B cell (primary cell): ENCODE measurements around the gene SLC41A3. TPM values are rescaled to one million over a fixed set of nuclear protein-coding genes. Genes with fewer than 3 reads are reported as not detected.

Experiments
- ATAC-seq: fragments of 200-7000 bp; cut with Tn5 transposase; one replicate; pipeline ENCODE4 v1.10.0; 2021; ENCODE audit warnings: low read depth, mild to moderate bottlenecking, moderate number of reproducible peaks, moderate library complexity
- CTCF ChIA-PET: fragments of 350-600 bp; sonication (Branson Sonifier 250); formaldehyde crosslinking; loops from one replicate; lab custom pipeline; 2021; ENCODE audit warnings: antibody characterized with exemption, inconsistent platforms; lab: Charles Lee
- POLR2A ChIA-PET: fragments of 350-600 bp; sonication (Branson Sonifier 250); formaldehyde crosslinking; loops from one replicate; lab custom pipeline; 2021; ENCODE audit warnings: antibody characterized with exemption; lab: Charles Lee
- DNase-seq: peaks from one replicate; pipeline ENCODE4 v3.0.0; 2013
- H2AFZ ChIP-seq: 2 replicates; pipeline ENCODE4 v1.6.1; 2012; ENCODE audit warnings: mild to moderate bottlenecking, low read depth, low read length; ENCODE audit not compliant: insufficient read depth, poor library complexity, severe bottlenecking
- H3K27ac ChIP-seq, 2 donors: 1 replicate in 1 of 2; 2 replicates in 1 of 2; pipeline ENCODE4 v1.5.1; 2012 to 2013; ENCODE audit warnings: low read length in 2 of 2, mild to moderate bottlenecking in 2 of 2, moderate library complexity in 1 of 2
- H3K27me3 ChIP-seq, 4 experiments: fragments of 200-600 bp in 1 of 4; sonication (generic) in 1 of 4; replicated peaks in 1 of 4; 1 replicate in 2 of 4; 2 replicates in 2 of 4; pipeline versions ENCODE4 v1.6.1 to v1.7.0; 2013 to 2016; ENCODE audit warnings: low read length in 3 of 4, mild to moderate bottlenecking in 2 of 4, mixed read lengths in 1 of 4, moderate library complexity in 1 of 4; ENCODE audit not compliant: insufficient read depth in 4 of 4, control insufficient read depth in 3 of 4; ENCODE audit errors: control extremely low read depth in 1 of 4
- H3K36me3 ChIP-seq, 2 experiments: replicated peaks in 1 of 2; 1 replicate in 1 of 2; 2 replicates in 1 of 2; pipeline versions ENCODE4 v1.6.1 to v1.7.1; 2013; ENCODE audit warnings: low read length in 1 of 2; ENCODE audit not compliant: insufficient read depth in 2 of 2, control insufficient read depth in 1 of 2; ENCODE audit errors: control extremely low read depth in 1 of 2, extremely low read depth in 1 of 2
- H3K4me1 ChIP-seq, 2 donors: fragments of 200-600 bp in 1 of 2; sonication (generic) in 1 of 2; 1 replicate in 1 of 2; 2 replicates in 1 of 2; pipeline versions ENCODE4 v1.5.1 to v1.6.1; 2013 to 2017; ENCODE audit warnings: low read length in 2 of 2; ENCODE audit not compliant: control insufficient read depth in 2 of 2, insufficient read depth in 2 of 2
- H3K4me2 ChIP-seq: replicated peaks from 2 replicates; pipeline ENCODE3; 2012; ENCODE audit warnings: mild to moderate bottlenecking, low read depth, low read length; ENCODE audit not compliant: poor library complexity, severe bottlenecking
- H3K4me3 ChIP-seq, 5 experiments: fragments of 200-600 bp in 1 of 5; sonication (generic) in 1 of 5; 1 replicate in 3 of 5; 2 replicates in 2 of 5; pipeline versions ENCODE4 v1.5.1 to v1.7.0; 2011 to 2016; ENCODE audit warnings: low read length in 4 of 5, mild to moderate bottlenecking in 4 of 5, low read depth in 2 of 5, control low read depth in 1 of 5, moderate library complexity in 1 of 5; ENCODE audit not compliant: insufficient read depth in 1 of 5; ENCODE audit errors: control extremely low read depth in 1 of 5, extremely low read depth in 1 of 5
- H3K79me2 ChIP-seq: fragments of 200-600 bp; sonication (generic); one replicate; pipeline ENCODE4 v1.6.0; 2016; ENCODE audit warnings: low read length; ENCODE audit not compliant: control insufficient read depth, insufficient read depth
- H3K9ac ChIP-seq: fragments of 200-600 bp; sonication (generic); 2 replicates; pipeline ENCODE4 v1.6.1; 2017; ENCODE audit warnings: mild to moderate bottlenecking, low read length, moderate library complexity
- H3K9me3 ChIP-seq, 3 donors: one replicate each; pipeline versions ENCODE4 v1.6.1 to v1.7.1; 2013; ENCODE audit warnings: low read length in 2 of 3; ENCODE audit not compliant: control insufficient read depth in 2 of 3, insufficient read depth in 1 of 3; ENCODE audit errors: control extremely low read depth in 1 of 3
- H4K20me1 ChIP-seq: 2 replicates; pipeline ENCODE4 v1.6.0; 2012; ENCODE audit warnings: mild to moderate bottlenecking, low read length; ENCODE audit not compliant: insufficient read depth, control insufficient read depth, poor library complexity, severe bottlenecking
- H3K27ac Mint-ChIP-seq: one replicate; pipeline ENCODE4 v1.8.0; 2021; ENCODE audit warnings: mixed read lengths
- H3K27me3 Mint-ChIP-seq: one replicate; pipeline ENCODE4 v1.8.0; 2021; ENCODE audit warnings: mixed read lengths
- H3K4me1 Mint-ChIP-seq: one replicate; pipeline ENCODE4 v1.8.0; 2021; ENCODE audit warnings: mixed read lengths
- H3K4me3 Mint-ChIP-seq: one replicate; pipeline ENCODE4 v1.8.0; 2021; ENCODE audit warnings: mixed read lengths
- H3K9me3 Mint-ChIP-seq: one replicate; pipeline ENCODE4 v1.8.0; 2022; ENCODE audit warnings: mixed read lengths; ENCODE audit not compliant: insufficient read depth
- EZH2 ChIP-seq: IDR thresholded peaks from 2 replicates; pipeline ENCODE4 v1.6.1; 2012; ENCODE audit warnings: borderline replicate concordance, low read depth, mild to moderate bottlenecking, moderate library complexity, low read length; ENCODE audit not compliant: insufficient read depth, poor library complexity, severe bottlenecking
- WGBS: methylation state at CpG from one replicate; pipeline ENCODE4 v1.1.5; 2013; ENCODE audit warnings: missing lambda C conversion rate; ENCODE audit not compliant: insufficient coverage; 5-methylcytosine and 5-hydroxymethylcytosine counted together
- intact Hi-C: fragments of 100-400 bp; cut with micrococcal nuclease; formaldehyde crosslinking; loops from one replicate; pipeline ENCODE4 v1.10.0; 2022
- polyA plus RNA-seq: library from polyadenylated mRNA; depleted of rRNA; stranded (reverse); fragments of >200 nt; gene quantifications from 2 replicates; pipeline ENCODE4 v1.2.3, GENCODE V29; 2012
- total RNA-seq, 2 donors: library from RNA; stranded (reverse); fragments of 120-200 nt in 1 of 2; gene quantifications; 1 replicate in 1 of 2; 2 replicates in 1 of 2; pipeline versions ENCODE4 v1.2.3 to v1.2.4, GENCODE V29; 2013 to 2022
- TF ChIP-seq, protein P1 (sequence below): fragments of 200-600 bp; IDR thresholded peaks from one replicate; pipeline ENCODE4 v1.8.0; 2022; ENCODE audit warnings: antibody characterized with exemption, mild to moderate bottlenecking

Gene SLC41A3
- total and polyA plus RNA-seq, 2 donors (not counting 1 experiment from before 2014, with no cell fraction given): 34.2 to 39.3 TPM

DNA sequence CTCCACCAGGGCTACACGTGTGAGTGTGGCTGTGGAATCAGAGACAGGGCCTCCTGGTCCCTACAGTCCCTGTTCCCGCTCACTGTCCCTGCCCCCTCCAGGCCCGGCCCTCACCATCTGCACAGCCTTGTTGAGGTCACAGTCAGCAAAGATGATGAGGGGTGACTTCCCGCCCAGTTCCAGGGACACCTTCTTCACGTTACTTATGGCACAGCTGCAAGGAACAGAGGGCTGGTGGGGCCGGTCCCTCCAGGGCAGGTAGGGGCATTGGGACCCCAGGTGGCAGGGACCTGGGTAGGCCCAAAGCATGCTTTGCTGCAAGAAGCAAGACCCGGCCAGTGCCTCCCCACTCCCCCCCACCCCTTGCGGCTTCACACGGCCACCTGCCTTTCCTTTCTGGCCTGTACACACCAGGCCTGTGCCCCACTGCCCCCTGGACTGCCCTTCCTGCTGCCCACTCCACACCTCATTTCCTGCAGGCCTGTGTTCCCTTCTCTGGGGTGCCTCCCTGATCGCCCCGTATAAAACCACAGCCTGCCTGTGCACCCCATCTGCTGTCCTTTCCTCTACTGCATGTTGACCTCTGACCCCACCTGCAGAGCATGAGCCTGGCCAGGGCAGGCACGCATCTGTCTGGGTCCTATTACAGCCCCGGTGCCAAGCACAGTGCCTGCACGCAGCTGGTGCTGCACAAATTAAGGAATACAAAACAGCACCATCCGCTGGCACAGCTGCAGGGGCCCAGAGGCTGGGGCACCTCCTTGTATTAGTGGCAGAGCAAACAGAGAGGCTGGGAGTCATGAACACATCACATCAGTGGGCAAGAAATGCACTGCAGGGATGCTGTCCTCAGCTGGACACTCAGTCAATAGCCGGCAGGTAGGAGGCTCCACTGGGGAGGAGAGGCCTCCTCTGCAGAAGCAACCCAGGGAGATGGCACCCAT lies 30.8 kb upstream of the SLC41A3 start:
- ATAC-seq (no peak), DNase-seq (no peak)
- no peaks in the 10 kb centered on the region for H3K4me1 Mint-ChIP-seq
- intact Hi-C loops: no loop called here
- ChIA-PET POLR2A (no interaction called here), CTCF (interaction anchor here (0.6 kb wide), 1 partner anchor 20 kb away, joined by 3 read pairs; no protein-coding TSS in a partner anchor)
- Histone ChIP-seq H2AFZ (no peak overlapping the region), H3K4me1 (no peaks in the 10 kb centered on the region), H3K4me2 (no peak overlapping the region), H3K27me3 (no peaks in the 10 kb centered on the region), H3K4me3 (no peak overlapping the region), H3K79me2 (no peaks in the 10 kb centered on the region), H3K9ac (no peak overlapping the region), H3K27ac (no peak overlapping the region), H3K9me3 (no peaks in the 10 kb centered on the region), H4K20me1 (no peaks in the 10 kb centered on the region), H3K36me3 (no peaks in the 10 kb centered on the region)
- TF ChIP-seq, protein P1, sequence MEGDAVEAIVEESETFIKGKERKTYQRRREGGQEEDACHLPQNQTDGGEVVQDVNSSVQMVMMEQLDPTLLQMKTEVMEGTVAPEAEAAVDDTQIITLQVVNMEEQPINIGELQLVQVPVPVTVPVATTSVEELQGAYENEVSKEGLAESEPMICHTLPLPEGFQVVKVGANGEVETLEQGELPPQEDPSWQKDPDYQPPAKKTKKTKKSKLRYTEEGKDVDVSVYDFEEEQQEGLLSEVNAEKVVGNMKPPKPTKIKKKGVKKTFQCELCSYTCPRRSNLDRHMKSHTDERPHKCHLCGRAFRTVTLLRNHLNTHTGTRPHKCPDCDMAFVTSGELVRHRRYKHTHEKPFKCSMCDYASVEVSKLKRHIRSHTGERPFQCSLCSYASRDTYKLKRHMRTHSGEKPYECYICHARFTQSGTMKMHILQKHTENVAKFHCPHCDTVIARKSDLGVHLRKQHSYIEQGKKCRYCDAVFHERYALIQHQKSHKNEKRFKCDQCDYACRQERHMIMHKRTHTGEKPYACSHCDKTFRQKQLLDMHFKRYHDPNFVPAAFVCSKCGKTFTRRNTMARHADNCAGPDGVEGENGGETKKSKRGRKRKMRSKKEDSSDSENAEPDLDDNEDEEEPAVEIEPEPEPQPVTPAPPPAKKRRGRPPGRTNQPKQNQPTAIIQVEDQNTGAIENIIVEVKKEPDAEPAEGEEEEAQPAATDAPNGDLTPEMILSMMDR: no peak
- no peak for TF ChIP-seq EZH2
- WGBS: 98% methylated on average over 16 of the region's 16 CpGs
- H3K27ac Mint-ChIP-seq: no peak overlapping the region
- H3K9me3 Mint-ChIP-seq: no peaks in the 10 kb centered on the region
- H3K4me3 Mint-ChIP-seq: no peak overlapping the region
- peaks cover 10% of the 10 kb centered on the region for H3K27me3 Mint-ChIP-seq
